NCI-H2227 treated with DMSO at 0.1 percent for 48 hours (cell line): Measurements from ENCODE around the gene SPP1.
"Not testable (repeated sequence)": the region's sequence is repeated elsewhere in the genome, so short reads cannot be mapped to it uniquely, and the experiment has no call there.

Source experiments
- DNase-seq: peaks from one replicate; lab custom pipeline; 2025; lab: John Stamatoyannopoulos, UW

Gene SPP1

DNA sequence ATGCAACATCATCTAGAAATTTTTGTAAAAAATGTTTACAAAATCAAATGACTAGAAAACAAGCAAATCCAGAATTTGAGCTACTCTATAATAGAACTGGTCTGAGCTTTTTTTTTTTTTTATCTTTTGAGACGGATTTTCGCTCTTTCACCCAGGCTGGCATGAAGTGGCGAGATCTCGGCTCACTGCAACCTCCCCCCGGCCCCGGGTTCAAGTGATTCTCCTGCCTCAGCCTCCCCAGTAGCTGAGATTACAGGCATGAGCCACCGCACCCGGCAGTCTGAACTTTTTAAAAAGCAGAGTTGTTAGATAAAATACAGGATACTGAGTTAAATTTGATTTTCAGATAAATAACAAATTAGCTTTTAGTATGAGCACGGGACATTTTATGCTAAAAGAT lies 11.0 kb downstream of the SPP1 start:
- DNase-seq = no peak

- DNase-seq = no peak
Observed at GRCh38 chr4:87989765-87990164, 14.3 kb downstream of the SPP1 start.

GRCh38 chr4:87995435-87995834 lies 19.9 kb downstream of the SPP1 start:
- DNase-seq = no peak

- DNase-seq = not testable (repeated sequence)
Observed at GRCh38 chr4:87999191-87999691, 23.7 kb downstream of the SPP1 start.

- DNase-seq = no peak
Observed at GRCh38 chr4:88001871-88002270, 26.4 kb downstream of the SPP1 start.

- DNase-seq = no peak
Observed at GRCh38 chr4:88002786-88003185, 27.3 kb downstream of the SPP1 start.

GRCh38 chr4:88003261-88003660 lies 27.7 kb downstream of the SPP1 start:
- no peak for DNase-seq

DNA sequence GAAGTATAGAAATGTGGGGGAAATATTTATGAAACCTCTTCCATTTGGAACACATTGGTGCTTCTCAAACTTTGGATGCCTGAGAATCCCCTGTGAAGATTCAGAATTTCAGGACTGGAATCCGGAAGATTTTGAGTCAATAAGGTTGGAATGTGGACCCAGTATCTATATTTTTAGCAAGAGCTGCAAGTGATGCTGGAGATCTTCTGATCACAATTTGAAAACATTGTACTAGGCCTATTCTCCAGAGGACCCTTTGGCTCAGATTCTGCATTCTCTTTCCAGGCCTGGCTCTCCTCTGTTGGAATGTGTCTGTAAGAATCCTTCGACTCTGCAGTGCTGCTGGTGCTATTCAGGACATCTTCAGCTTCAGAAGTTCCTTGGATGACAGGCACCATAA lies 29.6 kb downstream of the SPP1 start:
- DNase-seq = no peak

- no peak for DNase-seq
Observed at GRCh38 chr4:88005946-88006345, 30.4 kb downstream of the SPP1 start.

- DNase-seq = no peak
Observed at GRCh38 chr4:88006956-88007303, 31.4 kb downstream of the SPP1 start.

- peak; percentile 15 for DNase-seq
Observed at GRCh38 chr4:88007304-88008121, 32.0 kb downstream of the SPP1 start, which contains the start of gene PKD2. PKD2 (plus strand) TSS chr4:88007635; CDS start chr4:88007734, 99 bp downstream.

DNA sequence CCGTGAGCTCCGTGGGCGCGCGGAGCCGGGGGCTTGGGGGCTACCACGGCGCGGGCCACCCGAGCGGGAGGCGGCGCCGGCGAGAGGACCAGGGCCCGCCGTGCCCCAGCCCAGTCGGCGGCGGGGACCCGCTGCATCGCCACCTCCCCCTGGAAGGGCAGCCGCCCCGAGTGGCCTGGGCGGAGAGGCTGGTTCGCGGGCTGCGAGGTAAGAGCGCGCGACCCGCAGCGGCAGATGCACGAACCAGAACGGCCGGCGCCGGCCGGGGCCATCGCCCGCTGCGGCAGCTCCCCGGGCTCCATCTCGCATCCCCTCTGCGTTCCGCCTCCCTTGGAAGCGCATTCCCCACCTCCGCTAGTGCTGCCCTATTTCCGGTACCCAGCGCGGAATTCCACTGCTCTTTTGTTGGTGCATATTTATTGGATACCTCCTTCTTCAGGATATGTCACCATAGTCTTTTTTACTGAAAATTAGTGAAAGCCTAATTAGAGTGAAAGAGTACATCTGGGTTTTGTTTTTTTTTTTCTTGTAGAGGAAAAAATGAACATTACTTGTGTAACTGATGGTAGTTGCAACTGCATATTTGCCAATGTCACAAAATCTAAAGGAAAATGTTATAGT lies 32.7 kb downstream of the SPP1 start:
- DNase-seq = peak; percentile 10

- DNase-seq = no peak
Observed at GRCh38 chr4:88008743-88009171, 33.2 kb downstream of the SPP1 start.

DNA sequence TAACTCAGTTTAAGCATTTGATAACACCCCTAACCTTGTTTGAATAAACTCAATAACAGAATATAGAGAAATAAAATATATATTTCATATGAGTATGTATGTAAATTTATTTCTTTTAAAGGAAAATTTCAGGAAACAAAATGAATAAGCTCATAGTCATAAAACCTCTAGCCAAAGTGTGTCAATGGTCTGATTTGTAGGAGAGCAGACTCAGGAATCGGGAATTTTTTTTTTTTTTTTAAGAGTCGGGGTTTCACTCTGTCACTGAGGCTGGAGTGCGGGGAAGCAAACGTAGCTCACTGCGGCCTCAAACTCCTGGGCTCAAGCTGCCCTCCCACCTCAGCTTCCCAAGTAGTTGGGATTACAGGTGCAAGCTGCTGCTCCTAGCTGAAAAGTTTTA lies 34.4 kb downstream of the SPP1 start:
- DNase-seq = no peak

GRCh38 chr4:88010966-88011365 lies 35.5 kb downstream of the SPP1 start:
- no peak for DNase-seq

DNA sequence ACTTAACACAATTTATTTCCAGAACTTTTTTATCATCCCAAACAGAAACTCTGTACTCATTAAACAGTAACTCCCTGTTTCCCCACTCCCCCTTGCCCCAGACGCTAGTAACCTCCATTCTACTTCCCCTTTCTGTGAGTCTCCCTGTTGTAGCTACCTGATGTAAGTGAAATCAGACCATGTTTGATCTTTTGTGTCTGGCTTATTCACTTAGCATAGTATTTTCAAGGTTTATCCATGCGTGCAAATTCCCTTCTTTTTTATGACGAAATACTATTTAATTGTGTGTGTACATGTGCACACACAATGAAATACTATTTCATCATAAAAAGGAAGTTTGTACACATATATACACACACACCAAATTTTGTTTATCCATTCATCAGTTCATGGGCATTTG lies 37.1 kb downstream of the SPP1 start:
- no peak for DNase-seq

DNA sequence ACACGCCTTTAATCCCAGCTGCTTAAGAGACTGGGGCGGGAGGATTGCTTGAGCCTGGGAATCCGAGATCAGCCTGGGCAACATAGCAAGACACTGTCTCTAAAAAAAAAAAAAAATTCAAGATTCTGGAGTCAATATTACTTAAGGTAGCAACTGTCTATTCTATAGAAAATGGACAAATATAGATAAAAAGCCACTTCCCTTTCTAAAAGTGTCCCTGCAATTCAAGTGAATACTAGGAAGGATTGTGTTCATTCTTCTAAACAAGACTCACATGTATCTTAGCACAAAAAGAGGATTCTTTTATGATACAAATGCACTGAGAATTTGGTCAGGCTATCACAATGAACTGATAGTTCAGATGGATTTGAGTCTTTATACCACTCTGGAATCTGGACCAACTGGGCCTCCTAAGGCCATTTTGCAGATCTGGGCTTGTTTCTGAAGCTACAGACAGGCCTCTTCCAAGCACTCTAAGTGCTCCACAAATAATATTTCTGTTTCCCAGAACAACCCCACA lies 38.9 kb downstream of the SPP1 start:
- no peak for DNase-seq

DNA sequence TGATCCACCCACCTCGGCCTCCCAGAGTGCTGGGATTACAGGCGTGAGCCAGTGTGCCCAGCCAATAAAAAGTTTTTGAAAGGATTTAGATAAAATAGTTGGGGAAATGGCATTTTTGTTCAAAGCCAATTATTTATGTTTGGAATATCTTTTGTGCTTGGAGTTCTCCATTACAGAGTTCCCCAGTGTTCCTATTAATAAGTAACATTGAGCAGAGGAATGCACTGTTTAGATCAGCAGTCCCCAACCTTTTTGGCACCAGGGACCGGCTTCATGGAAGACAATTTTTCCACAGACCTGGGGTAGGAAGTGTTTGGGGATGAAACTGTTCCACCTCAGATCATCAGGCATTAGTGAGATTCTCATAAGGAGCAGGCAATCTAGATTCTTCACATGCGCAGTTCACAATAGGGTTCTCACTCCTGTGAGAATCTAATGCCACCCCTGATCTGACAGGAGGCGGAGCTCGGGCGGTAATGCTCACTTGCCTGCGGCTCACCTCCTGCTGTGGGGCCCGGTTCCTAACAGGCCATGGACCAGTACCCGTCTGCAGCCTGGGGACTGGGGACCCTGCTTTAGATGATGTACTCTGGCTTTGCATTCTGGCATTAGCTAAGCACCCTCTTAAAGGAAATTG lies 40.3 kb downstream of the SPP1 start:
- DNase-seq = no peak

GRCh38 chr4:88017516-88018297 lies 42.2 kb downstream of the SPP1 start:
- DNase-seq = no peak

- DNase-seq = no peak
Observed at GRCh38 chr4:88018466-88018865, 43.0 kb downstream of the SPP1 start.

- DNase-seq = no peak
Observed at GRCh38 chr4:88021824-88022223, 46.3 kb downstream of the SPP1 start.

DNA sequence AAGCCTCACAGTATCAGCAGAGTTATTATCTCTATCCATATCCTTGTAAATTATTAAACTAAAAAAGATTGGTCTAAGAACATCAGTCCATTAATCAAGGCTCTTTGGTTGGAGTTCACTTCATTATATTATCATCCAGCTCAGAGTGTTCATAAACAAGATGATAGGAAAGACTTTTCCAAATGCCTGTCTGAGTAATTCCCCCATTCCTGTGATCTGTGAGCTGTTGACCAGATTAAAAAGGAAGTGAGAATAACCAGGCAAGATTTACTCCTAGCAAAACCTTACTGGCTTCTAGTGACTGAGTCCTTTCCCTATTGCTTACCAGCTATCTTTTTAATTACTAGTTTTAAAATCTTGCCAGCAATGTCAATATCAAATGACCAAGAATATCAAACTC lies 46.8 kb downstream of the SPP1 start:
- DNase-seq = no peak
